GM19455 (cell line): ENCODE results near the gene PCYT1B.
"Not testable (repeated sequence)": the region's sequence is repeated elsewhere in the genome, so short reads cannot be mapped to it uniquely, and the experiment has no call there.

Source experiments
- ATAC-seq: cut with Tn5 transposase; IDR thresholded peaks from one replicate; pipeline ENCODE4 v1.9.1; 2021; ENCODE audit not compliant: unreplicated experiment

PCYT1B gene

GRCh38 chrX:24647257-24648058 is at the start of gene PCYT1B:
Gene PCYT1B (minus strand): TSS chrX:24647347. CDS start chrX:24647105, 242 bp downstream.
- peak; percentile 92 for ATAC-seq

GRCh38 chrX:24696294-24696693 is 49.1 kb upstream of the PCYT1B start:
- ATAC-seq: no peak

GRCh38 chrX:24694825-24695224 is 47.7 kb upstream of the PCYT1B start:
- no peak for ATAC-seq

GRCh38 chrX:24693453-24694202 is 46.5 kb upstream of the PCYT1B start, which contains the start of gene POLA1:
Gene POLA1 (plus strand): TSS chrX:24693918. CDS start chrX:24693962, 44 bp downstream.
- ATAC-seq: peak; percentile 93

GRCh38 chrX:24692305-24692704 is 45.2 kb upstream of the PCYT1B start:
- no peak for ATAC-seq

GRCh38 chrX:24684048-24684447 is 36.9 kb upstream of the PCYT1B start:
- ATAC-seq: no peak

DNA sequence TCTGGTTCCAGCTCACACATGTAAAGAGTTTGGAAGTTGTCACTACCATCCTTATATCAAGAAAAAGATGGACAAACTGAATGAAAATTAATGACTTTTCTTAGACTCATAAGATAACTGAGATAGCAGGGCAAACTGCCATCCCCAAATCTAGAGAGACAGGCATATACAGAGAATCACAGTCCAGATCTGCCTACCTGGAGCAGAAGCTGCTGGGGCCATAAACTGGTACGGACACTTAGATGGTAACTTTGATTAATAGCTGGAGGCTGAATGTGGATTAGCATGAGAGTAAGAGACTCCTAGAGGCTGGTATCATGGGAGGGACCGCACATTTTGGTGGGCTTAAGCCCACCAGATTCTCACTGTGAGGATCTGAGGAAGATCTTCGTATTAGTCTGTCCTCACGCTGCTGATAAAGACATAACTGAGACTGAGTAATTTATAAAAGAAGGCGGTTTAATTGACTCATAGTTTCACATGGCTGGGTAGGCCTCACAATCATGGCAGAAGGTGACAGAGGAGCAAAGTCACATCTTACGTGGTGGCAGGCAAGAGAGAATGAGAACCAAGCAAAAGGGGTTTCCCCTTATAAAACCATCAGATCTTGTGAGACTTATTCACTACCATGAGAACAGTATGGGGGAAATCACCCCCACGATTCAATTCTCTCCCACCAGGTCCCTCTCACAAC is 35.7 kb upstream of the PCYT1B start:
- ATAC-seq: no peak

- no peak for ATAC-seq
Observed at GRCh38 chrX:24676403-24677024, 29.4 kb upstream of the PCYT1B start.

GRCh38 chrX:24673424-24673823 is 26.3 kb upstream of the PCYT1B start:
- no peak for ATAC-seq

- no peak for ATAC-seq
Observed at GRCh38 chrX:24672701-24673190, 25.6 kb upstream of the PCYT1B start.

DNA sequence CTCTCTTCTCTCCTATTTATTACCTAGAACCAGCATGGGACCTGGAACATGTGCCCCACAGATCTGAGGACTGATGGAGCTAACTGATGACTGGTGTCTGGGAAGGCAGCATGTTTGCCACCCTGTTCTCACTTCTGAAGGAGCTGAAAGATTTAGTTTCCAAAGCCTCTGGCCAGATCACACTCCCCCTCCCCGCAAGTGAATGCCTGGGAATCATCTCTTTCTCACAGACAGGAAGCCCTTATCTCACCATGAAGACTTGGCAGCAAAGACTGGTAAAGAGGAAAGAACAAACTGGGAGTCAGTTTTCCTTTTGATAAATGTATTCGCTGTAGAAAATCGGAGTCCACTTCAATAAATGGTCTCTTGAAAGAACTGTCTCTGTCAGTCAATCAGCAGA is 21.0 kb upstream of the PCYT1B start:
- no peak for ATAC-seq

GRCh38 chrX:24662352-24662751 is 15.2 kb upstream of the PCYT1B start:
- ATAC-seq: no peak

GRCh38 chrX:24661292-24661691 is 14.1 kb upstream of the PCYT1B start:
- no peak for ATAC-seq

DNA sequence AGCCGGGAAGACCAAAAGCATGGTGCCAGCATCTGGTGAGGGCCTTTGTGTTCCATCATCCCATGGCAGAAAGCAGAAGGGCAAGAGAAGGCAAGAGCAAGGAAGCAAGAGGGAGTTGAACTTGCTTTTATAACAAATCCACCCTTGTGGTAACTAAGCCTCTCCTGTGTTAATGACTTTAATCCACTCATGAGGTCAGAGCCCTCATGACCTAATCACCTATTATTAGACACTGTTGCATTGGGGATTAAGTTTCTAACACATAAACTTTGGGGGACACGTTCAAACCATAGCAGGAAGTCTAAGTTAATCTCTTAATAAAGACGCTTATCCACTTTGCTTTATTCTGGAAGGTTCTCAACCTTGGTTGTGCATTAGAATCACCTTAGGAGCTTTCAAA is 12.5 kb upstream of the PCYT1B start:
- no peak for ATAC-seq

GRCh38 chrX:24659106-24659505 is 12.0 kb upstream of the PCYT1B start:
- no peak for ATAC-seq

GRCh38 chrX:24658421-24658820 is 11.3 kb upstream of the PCYT1B start:
- no peak for ATAC-seq

DNA sequence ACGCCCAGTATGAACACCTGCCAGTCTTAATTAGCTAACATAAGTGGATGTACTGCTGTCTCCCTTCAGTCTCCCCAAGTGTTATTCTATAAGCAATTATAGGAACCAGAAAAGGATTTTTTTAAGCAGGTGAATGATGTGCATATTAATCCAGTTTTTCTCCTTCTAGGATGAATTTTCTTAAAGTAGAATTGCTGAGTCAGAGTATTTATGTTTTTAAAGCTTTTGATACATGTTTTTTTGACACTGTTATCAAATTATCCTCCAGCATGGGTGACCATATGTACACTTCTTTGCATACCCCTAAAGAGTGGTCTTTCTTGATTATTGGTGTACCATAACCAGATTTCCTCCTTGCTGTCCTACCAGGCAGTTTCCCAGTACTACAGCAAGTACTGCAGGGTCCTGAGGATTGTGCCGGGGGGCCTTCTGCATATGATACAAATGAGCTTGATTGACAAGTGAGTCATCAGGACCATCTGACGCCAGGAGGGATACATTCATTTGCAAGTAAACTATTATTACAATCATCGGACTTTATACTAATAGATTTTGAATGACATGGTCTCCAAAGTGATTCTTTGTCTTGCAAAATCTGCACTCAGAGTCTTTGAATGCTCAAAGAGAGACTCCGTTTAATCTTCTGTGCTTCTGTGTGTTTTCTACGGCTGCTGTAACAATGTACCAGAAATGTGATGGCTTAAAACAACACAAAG is 10.7 kb upstream of the PCYT1B start:
- ATAC-seq: no peak

DNA sequence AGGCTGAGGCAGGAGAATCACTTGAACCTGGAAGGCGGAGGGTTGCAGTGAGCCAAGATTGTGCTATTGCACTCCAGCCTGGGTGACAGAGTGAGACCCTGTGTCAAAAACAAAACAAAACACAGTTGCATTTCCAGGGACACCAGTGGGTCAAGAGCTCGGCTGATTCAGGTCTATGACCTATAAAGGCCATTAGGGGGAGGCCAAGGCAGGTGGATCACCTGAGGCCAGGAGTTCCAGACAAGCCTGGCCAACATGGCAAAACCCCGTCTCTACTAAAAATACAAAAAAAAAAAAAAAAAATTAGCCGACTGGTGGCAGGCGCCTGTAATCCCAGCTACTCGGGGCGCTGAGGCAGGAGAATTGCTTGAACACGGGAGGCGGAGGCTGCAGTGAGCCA is 8.5 kb upstream of the PCYT1B start:
- not testable (repeated sequence) for ATAC-seq

GRCh38 chrX:24651783-24652182 is 4.6 kb upstream of the PCYT1B start:
- no peak for ATAC-seq

DNA sequence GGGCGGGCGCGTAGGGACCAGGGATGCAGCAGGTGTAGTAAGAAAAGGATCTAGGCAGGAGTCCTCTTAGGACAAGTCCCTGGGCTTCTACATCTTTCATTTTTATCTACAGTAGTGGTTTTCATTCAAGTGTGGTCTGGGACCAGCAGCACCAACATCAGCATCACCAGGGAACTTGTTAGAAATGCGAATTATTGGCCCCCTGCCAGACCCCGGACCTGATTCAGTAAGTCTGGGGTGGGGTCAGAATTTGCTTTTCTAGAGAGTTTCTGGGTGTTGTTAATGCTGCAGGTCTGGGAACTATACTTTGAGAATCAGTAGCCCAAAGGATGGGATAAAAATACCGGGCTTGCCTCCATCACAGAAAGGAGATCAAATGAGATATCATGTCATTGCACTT is 1.3 kb upstream of the PCYT1B start:
- ATAC-seq: no peak
